IMR-90 (cell line): Measurements from ENCODE around the gene CLCN4. TPM values are rescaled to one million over a fixed set of nuclear protein-coding genes. Genes with fewer than 3 reads are reported as not detected.

Source experiments
- ATAC-seq: fragments of 200-7000 bp; cut with Tn5 transposase; 2 replicates; pipeline ENCODE4 v1.9.1; 2020; ENCODE audit warnings: low read depth, mild to moderate bottlenecking, moderate library complexity
- BruUV-seq: library from RNA; stranded (reverse); fragments of 400-500 nt; replicated peaks from 2 replicates; lab custom pipeline; 2021; lab: Mats Ljungman, UMichigan
- CTCF ChIA-PET: fragments of 300-600 bp; formaldehyde crosslinking; extraction: SDS; loops from one replicate; lab custom pipeline; 2021; ENCODE audit warnings: antibody characterized with exemption; lab: Yijun Ruan, JAX
- POLR2A ChIA-PET: fragments of 300-600 bp; sonication (Branson Sonifier 250); formaldehyde crosslinking; loops from one replicate; lab custom pipeline; 2022; ENCODE audit warnings: antibody characterized with exemption; ENCODE audit not compliant: unreplicated experiment; lab: Charles Lee
- DNase-seq: peaks from one replicate; pipeline ENCODE4 v3.0.0; 2013
- H2AFZ ChIP-seq: replicated peaks from 2 replicates; pipeline ENCODE3; 2013; ENCODE audit warnings: low read length, mild to moderate bottlenecking; ENCODE audit not compliant: poor library complexity
- H2AK5ac ChIP-seq: 2 replicates; pipeline ENCODE4 v1.6.1; 2013; ENCODE audit warnings: low read depth, low read length, inconsistent platforms
- H2AK9ac ChIP-seq: replicated peaks from 2 replicates; pipeline ENCODE3; 2013; ENCODE audit warnings: mild to moderate bottlenecking, low read depth, low read length, moderate library complexity; ENCODE audit not compliant: poor library complexity
- H2BK120ac ChIP-seq: 2 replicates; pipeline ENCODE4 v1.6.1; 2013; ENCODE audit warnings: low read depth, low read length, inconsistent platforms
- H2BK15ac ChIP-seq: 3 replicates; pipeline ENCODE4 v1.6.1; 2013; ENCODE audit warnings: low read depth, low read length, inconsistent platforms
- H2BK20ac ChIP-seq: 2 replicates; pipeline ENCODE4 v1.6.1; 2013; ENCODE audit warnings: low read depth, mild to moderate bottlenecking, inconsistent platforms, low read length, moderate library complexity
- H2BK5ac ChIP-seq: 2 replicates; pipeline ENCODE4 v1.6.1; 2013; ENCODE audit warnings: mild to moderate bottlenecking, low read depth, low read length, inconsistent platforms; ENCODE audit not compliant: poor library complexity, severe bottlenecking
- H3K14ac ChIP-seq: replicated peaks from 2 replicates; pipeline ENCODE4 v1.6.1; 2013; ENCODE audit warnings: low read depth, low read length, inconsistent platforms
- H3K18ac ChIP-seq: 2 replicates; pipeline ENCODE4 v1.6.1; 2013; ENCODE audit warnings: low read depth, low read length, control low read depth
- H3K23ac ChIP-seq: 2 replicates; pipeline ENCODE4 v1.6.1; 2013; ENCODE audit warnings: low read depth, low read length, inconsistent platforms
- H3K27ac ChIP-seq: 2 replicates; pipeline ENCODE4 v1.5.1; 2013; ENCODE audit warnings: mild to moderate bottlenecking, control low read depth, low read length; ENCODE audit not compliant: insufficient read depth
- H3K27me3 ChIP-seq: 2 replicates; pipeline ENCODE4 v1.6.1; 2013; ENCODE audit warnings: low read length; ENCODE audit not compliant: control insufficient read depth, insufficient read depth
- H3K36me3 ChIP-seq: 2 replicates; pipeline ENCODE4 v1.6.1; 2013; ENCODE audit warnings: low read length, mixed read lengths; ENCODE audit not compliant: control insufficient read depth, insufficient read depth
- H3K4ac ChIP-seq: 2 replicates; pipeline ENCODE4 v1.6.1; 2013; ENCODE audit warnings: low read depth, low read length, inconsistent platforms
- H3K4me1 ChIP-seq: 2 replicates; pipeline ENCODE4 v1.6.1; 2013; ENCODE audit warnings: low read length, mixed read lengths; ENCODE audit not compliant: control insufficient read depth, insufficient read depth
- H3K4me2 ChIP-seq: 2 replicates; pipeline ENCODE4 v1.6.1; 2013; ENCODE audit warnings: low read depth, mild to moderate bottlenecking, control low read depth, low read length, moderate library complexity
- H3K4me3 ChIP-seq: 2 replicates; pipeline ENCODE4 v1.5.1; 2013; ENCODE audit warnings: low read depth, mild to moderate bottlenecking, control low read depth, low read length, moderate library complexity; ENCODE audit not compliant: insufficient read depth
- H3K56ac ChIP-seq: 2 replicates; pipeline ENCODE4 v1.6.1; 2013; ENCODE audit warnings: low read length, inconsistent platforms; ENCODE audit not compliant: insufficient read depth; ENCODE audit errors: extremely low read depth
- H3K79me1 ChIP-seq, 2 experiments: 2 replicates each; pipeline ENCODE4 v1.6.1; 2013; ENCODE audit warnings: low read length in 2 of 2, inconsistent platforms in 1 of 2, low read depth in 1 of 2
- H3K9ac ChIP-seq: 2 replicates; pipeline ENCODE4 v1.6.1; 2013; ENCODE audit warnings: low read depth, low read length, control low read depth
- H3K9me1 ChIP-seq: 2 replicates; pipeline ENCODE4 v1.6.1; 2013; ENCODE audit warnings: low read length, inconsistent platforms; ENCODE audit not compliant: insufficient read depth
- H3K9me3 ChIP-seq: 2 replicates; pipeline ENCODE4 v1.6.1; 2013; ENCODE audit warnings: low read length; ENCODE audit not compliant: control insufficient read depth, insufficient read depth
- H4K20me1 ChIP-seq: 2 replicates; pipeline ENCODE4 v1.6.1; 2013; ENCODE audit warnings: low read length, inconsistent platforms; ENCODE audit not compliant: insufficient read depth
- H4K5ac ChIP-seq: 2 replicates; pipeline ENCODE4 v1.6.1; 2013; ENCODE audit warnings: mild to moderate bottlenecking, low read depth, low read length, control low read depth
- H4K8ac ChIP-seq, 2 experiments: 2 replicates each; pipeline ENCODE4 v1.6.1; 2013; ENCODE audit warnings: low read depth in 2 of 2, low read length in 2 of 2, control low read depth in 1 of 2, inconsistent platforms in 1 of 2
- H4K91ac ChIP-seq: 2 replicates; pipeline ENCODE4 v1.6.1; 2013; ENCODE audit warnings: low read depth, low read length, inconsistent platforms; ENCODE audit not compliant: insufficient read depth
- BHLHE40 ChIP-seq: fragments of 150-350 bp; IDR thresholded peaks from 2 replicates; pipeline ENCODE4 v1.6.1; 2016; ENCODE audit warnings: mild to moderate bottlenecking, low read depth, low read length
- CEBPB ChIP-seq: IDR thresholded peaks from 2 replicates; pipeline ENCODE4 v1.6.1; 2012; ENCODE audit warnings: low read depth, low read length, improper control_type of control experiment
- CHD1 ChIP-seq: IDR thresholded peaks from 2 replicates; pipeline ENCODE4 v1.6.1; 2012; ENCODE audit warnings: low read depth, low read length, improper control_type of control experiment
- CTCF ChIP-seq: conservative IDR thresholded peaks from 2 replicates; pipeline ENCODE4 v1.5.1; 2012; ENCODE audit warnings: mild to moderate bottlenecking, low read depth, low read length, improper control_type of control experiment
- ELK1 ChIP-seq: fragments of 150-350 bp; IDR thresholded peaks from 2 replicates; pipeline ENCODE4 v1.6.1; 2016; ENCODE audit warnings: low read depth, mild to moderate bottlenecking, low read length, moderate library complexity, borderline replicate concordance
- NFE2L2 ChIP-seq: fragments of 150-350 bp; IDR thresholded peaks from 2 replicates; pipeline ENCODE4 v1.6.1; 2016; ENCODE audit warnings: low read depth, mild to moderate bottlenecking, low read length
- POLR2A ChIP-seq: IDR thresholded peaks from 2 replicates; pipeline ENCODE4 v1.6.1; 2012; ENCODE audit warnings: mild to moderate bottlenecking, low read depth, low read length
- RAD21 ChIP-seq: IDR thresholded peaks from 2 replicates; pipeline ENCODE4 v1.6.1; 2012; ENCODE audit warnings: low read length, improper control_type of control experiment
- RCOR1 ChIP-seq: IDR thresholded peaks from 2 replicates; pipeline ENCODE4 v1.6.1; 2012; ENCODE audit warnings: mild to moderate bottlenecking, low read length, improper control_type of control experiment; ENCODE audit not compliant: insufficient replicate concordance
- SMC3 ChIP-seq: fragments of 150-350 bp; IDR thresholded peaks from 2 replicates; pipeline ENCODE4 v1.6.1; 2016; ENCODE audit warnings: low read depth, mild to moderate bottlenecking, antibody characterized with exemption, low read length, moderate library complexity
- WGBS, 2 experiments: methylation state at CpG; one replicate each; pipeline versions ENCODE4 v1.1.5 to v1.1.7; 2013; ENCODE audit warnings: missing lambda C conversion rate in 2 of 2; ENCODE audit not compliant: insufficient read length in 1 of 2; ENCODE audit errors: extremely low coverage in 2 of 2; 5-methylcytosine and 5-hydroxymethylcytosine counted together
- dilution Hi-C: fragments of 300-500 bp; cut with HindIII; formaldehyde crosslinking; loops from one replicate; pipeline ENCODE4 v1.14.3; 2018; ENCODE audit warnings: low sequenced_read_pairs; ENCODE audit not compliant: unreplicated experiment
- in situ Hi-C: fragments of 300-500 bp; cut with MboI; formaldehyde crosslinking; loops from 3 replicates; pipeline ENCODE4 v1.14.3; 2019; ENCODE audit warnings: low sequenced_read_pairs, inconsistent platforms, mixed read lengths
- intact Hi-C: fragments of 100-400 bp; cut with micrococcal nuclease; formaldehyde crosslinking; loops from 2 replicates; pipeline ENCODE4 v1.10.0; 2022
- polyA plus RNA-seq, 3 experiments: library from polyadenylated mRNA; depleted of rRNA; stranded (reverse); fragments of >200 nt; gene quantifications; 2 replicates each; pipeline ENCODE4 v1.2.3, GENCODE V29; 2012; ENCODE audit warnings: low replicate concordance in 1 of 3
- total RNA-seq: library from RNA; depleted of rRNA; stranded (reverse); fragments of >200 nt; gene quantifications from 2 replicates; pipeline ENCODE4 v1.2.3, GENCODE V29; 2012

Gene CLCN4
- total and polyA plus RNA-seq, 2 of the 4 experiments (the other 2 are of a cell fraction): 2.2 to 4.5 TPM

- Histone ChIP-seq H3K9me1 (no peaks in the 10 kb centered on the region), H3K79me1 (no peaks in the 10 kb centered on the region), H3K18ac (no peak overlapping the region), H3K23ac (no peak overlapping the region), H3K56ac (no peak overlapping the region), H4K8ac (no peak overlapping the region), H3K4me1 (no peaks in the 10 kb centered on the region), H3K4me2 (no peak overlapping the region), H2BK5ac (no peak overlapping the region), H2BK15ac (no peak overlapping the region), H4K91ac (no peak overlapping the region), H3K27me3 (no peaks in the 10 kb centered on the region), H3K4ac (no peak overlapping the region), H3K27ac (no peak overlapping the region), H4K5ac (no peak overlapping the region), H2AK5ac (no peak overlapping the region), H3K4me3 (no peak overlapping the region), H2AFZ (no peak overlapping the region), H3K36me3 (no peaks in the 10 kb centered on the region), H4K20me1 (no peaks in the 10 kb centered on the region), H3K9ac (no peak overlapping the region), H3K9me3 (no peaks in the 10 kb centered on the region; the same call in 1 of the 2 replicates), H2BK120ac (no peak overlapping the region), H2BK20ac (no peak overlapping the region), H2AK9ac (no peak overlapping the region), H3K14ac (no peak overlapping the region)
- dilution Hi-C loops: no loop called here
- TF ChIP-seq RAD21: no peak
- no peak for TF ChIP-seq POLR2A
- no peak for TF ChIP-seq SMC3
- no peak for TF ChIP-seq RCOR1
- TF ChIP-seq NFE2L2: no peak
- no peak for TF ChIP-seq CTCF
- TF ChIP-seq CHD1: no peak
- no peak for TF ChIP-seq CEBPB
- TF ChIP-seq BHLHE40: no peak
- TF ChIP-seq ELK1: no peak
- CTCF ChIA-PET: no interaction called here
- WGBS, 2 experiments: 78% methylated on average over 5 of the region's 8 CpGs; no CpG with 5 or more reads in 1 of the 2 experiments
- DNase-seq (no peak), ATAC-seq (no peak)
- in situ Hi-C loops: no loop called here
- intact Hi-C loops: no loop called here
- POLR2A ChIA-PET: no interaction called here
- BruUV-seq: no TSS peak
These were observed 59.4 kb downstream of the CLCN4 start for GRCh38 chrX:10216208-10216607.
